GM21526 (cell line): ENCODE data around the gene PRRC2C.

Source experiments
- ATAC-seq: cut with Tn5 transposase; IDR thresholded peaks from one replicate; pipeline ENCODE4 v1.9.1; 2021; ENCODE audit warnings: moderate library complexity; ENCODE audit not compliant: unreplicated experiment, low FRiP score

The PRRC2C gene

DNA sequence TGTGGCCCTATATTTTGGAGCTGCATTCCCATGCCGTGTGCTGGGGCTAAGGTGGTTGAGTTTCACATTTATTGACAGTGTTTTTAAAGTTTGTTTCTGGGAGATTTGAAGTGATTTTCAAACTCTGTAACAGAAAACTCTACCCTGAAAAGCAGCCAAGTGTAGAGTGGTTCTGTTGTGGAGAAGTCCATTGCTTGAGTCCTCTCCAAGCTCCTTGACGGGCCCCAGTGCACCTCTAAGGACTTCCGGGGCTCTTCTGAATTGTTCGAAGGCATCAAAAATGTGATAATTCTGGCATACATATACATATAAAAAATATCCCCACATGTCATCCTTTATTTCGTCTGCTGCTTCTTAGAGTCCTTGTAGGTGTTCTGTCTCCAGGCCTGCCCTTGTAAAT lies 141.7 kb downstream of the PRRC2C start:
- no peak for ATAC-seq

DNA sequence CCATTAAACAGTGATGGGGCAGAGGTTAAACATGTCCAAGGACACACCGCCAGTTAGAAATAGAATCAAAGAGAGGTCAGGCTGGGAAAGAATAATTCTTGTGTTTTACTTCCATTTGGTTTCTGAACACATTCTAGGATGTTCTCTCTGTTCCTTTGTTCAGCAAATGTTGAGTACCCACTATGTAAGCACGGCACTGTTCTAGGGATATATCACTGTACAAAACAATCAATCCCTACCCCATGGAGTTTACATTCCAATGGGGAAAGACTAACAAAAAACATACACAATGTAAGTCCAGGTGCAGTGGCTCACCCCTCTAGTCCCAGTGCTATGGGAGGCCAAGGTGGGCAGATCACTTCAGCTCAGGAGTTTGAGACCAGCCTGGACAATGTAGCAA lies 142.9 kb downstream of the PRRC2C start:
- no peak for ATAC-seq

DNA sequence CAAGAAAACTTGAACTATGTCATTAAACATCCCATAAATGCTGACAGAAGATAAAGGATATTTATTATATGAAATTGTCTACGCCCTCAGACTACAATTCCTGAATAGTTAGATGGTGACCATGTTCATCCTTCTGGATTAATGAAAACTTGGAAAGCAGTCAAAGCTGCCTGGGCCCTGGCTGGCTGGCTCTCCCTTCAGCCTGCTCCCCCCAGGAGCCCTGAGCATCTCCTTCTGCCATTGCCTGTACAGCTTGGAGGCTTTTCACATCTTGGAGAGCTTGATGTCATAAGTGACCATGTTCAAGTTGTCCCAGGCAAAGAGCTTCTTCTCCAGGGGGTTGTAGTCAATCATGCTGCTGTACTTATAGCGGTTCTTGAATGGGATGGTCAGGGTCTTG lies 150.3 kb downstream of the PRRC2C start:
- ATAC-seq = no peak

DNA sequence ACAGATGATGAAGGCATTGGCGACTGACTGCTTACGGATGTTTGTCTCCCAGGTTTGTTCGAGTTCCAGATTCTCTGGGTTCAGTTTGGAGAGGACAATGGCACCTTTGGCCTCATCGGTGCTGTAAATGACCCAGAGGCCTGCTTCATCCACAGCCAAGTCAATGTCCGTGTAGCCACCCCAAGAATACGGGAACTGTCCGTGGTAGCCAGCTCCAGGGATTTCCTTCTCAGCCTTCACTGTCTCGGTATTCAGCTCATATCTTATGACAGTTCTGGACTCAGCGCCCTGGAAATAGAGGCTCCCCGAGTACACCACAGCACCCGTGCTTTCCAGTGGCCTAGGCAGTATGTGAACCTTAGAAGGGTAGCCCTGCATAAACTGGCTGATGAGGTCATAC lies 150.8 kb downstream of the PRRC2C start:
- ATAC-seq = no peak

DNA sequence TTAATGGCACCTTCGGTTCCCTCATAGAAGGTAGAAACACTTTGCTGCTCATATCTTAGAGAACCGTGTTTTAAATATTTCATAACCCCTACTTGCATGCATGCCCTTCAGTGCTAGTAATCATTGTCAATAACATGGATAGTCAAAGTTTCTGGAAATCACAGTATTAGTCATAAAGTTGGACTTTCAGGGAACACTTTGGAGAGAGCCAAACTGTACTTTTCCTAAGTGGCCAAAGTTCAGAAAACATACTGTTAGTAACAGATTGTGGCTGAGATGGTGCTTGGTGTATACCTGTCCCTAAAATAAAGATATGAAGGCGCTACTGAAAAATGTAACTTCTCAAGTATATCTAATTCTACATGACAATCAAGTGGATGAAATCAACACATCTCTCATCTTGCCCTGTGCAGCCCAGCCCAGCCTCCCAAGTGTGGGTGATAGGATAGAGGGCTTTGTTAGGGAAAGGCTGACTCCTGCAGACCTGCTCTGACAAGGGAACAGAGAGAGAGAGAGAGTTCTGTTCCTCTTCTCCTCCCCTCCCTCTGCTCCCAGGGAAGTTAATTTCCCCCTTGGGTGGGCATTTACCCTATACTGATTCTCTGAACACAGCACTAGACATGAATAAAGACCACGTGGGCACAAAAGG lies 152.7 kb downstream of the PRRC2C start:
- no peak for ATAC-seq

DNA sequence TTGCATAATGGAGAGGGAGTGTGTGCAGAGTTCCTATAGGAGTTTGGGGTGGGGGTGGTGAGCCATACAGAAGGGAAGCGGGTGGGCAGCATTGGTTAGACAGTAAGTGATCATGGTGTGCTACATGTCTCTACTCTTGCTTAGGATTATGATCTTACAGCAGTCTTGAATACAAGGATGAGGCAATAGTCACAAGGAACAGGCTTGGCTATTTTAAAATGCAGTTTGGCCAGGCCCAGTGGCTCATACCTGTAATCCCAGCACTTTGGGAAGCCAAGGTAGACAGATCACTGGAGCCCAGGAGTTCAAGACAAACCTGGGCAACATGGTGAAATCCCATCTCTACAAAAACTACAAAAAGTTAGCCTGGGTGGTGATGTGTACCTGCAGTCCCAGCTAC lies 154.9 kb downstream of the PRRC2C start:
- no peak for ATAC-seq

DNA sequence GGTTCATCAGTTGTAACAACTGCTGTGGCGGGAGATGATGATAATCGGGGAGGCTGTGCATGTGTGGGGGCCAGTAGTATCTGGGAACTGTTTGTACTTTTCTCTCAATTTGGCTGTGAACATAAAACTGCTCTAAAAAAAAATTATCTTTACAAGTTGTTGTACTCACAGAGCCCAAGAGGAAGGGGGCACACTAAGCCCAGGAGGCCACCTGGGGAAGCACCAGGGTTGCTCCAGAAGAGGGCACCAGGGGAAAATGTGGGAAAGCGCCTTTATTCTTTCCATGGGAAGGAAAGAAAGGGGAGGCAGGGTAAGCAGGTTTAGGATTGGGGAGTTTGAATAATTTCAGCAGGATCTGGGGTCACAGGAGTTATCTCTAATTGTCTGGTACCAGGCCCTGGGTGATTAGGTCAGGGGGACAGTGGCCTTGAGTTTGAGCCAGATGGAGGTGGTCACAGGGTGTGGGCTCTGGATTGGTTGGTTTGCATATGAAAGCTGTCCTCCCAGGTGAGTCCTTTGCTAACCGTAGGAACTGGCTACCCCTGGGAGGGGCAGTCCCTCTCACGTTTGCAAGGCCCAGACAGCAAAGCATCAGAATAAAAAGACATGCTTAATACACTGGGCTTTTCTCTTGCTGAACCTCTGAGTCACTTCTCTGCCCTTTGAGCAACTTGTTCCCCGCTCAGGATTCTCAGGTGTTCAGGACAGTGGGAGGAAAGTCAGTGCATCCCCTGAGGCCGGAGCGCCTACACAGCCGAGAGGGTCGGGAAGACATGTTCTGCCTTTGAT lies 155.9 kb downstream of the PRRC2C start:
- no peak for ATAC-seq

DNA sequence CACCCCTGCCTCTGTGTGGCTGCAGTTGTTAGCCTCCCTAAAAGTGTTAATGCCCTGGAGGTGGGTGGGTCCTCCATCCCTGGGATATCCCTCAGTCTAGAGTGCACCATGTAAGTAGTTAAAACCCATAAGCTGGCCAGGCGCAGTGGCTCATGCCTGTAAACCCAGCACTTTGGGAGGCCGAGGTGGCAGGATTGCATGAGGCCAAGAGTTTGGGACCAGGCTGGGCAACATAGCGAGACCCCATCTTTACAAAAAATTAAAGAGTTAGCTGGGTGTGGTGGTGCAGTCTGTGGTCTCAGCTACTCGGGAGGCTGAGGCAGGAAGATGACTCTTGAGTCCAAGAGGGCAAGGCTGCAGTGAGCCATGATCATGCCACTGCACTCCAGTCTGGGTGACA lies 156.9 kb downstream of the PRRC2C start:
- no peak for ATAC-seq
